DND-41 (cell line): ENCODE data around the gene ETV4.

Experiments
- CTCF ChIP-seq: IDR thresholded peaks from 2 replicates; pipeline ENCODE4 v1.5.1; 2012; ENCODE audit warnings: borderline replicate concordance, low read length, moderate library complexity, mild to moderate bottlenecking; ENCODE audit not compliant: poor library complexity, severe bottlenecking; ENCODE audit errors: extremely low read depth
- EZH2 ChIP-seq: IDR thresholded peaks from 3 replicates; pipeline ENCODE4 v1.6.1; 2012; ENCODE audit warnings: borderline replicate concordance, low read depth, mild to moderate bottlenecking, moderate library complexity, low read length, inconsistent platforms; ENCODE audit not compliant: severe bottlenecking

- TF ChIP-seq CTCF, result no peak
- no peak for TF ChIP-seq EZH2
Measured at GRCh38 chr17:43531082-43531378, 15.1 kb downstream of the ETV4 start.
